Memory B cell (primary cell): ENCODE measurements around the gene SH3D19.
"Not testable (repeated sequence)": the region's sequence is repeated elsewhere in the genome, so short reads cannot be mapped to it uniquely, and the experiment has no call there.

Experiments
- ATAC-seq: fragments of 150-1000 bp; cut with Tn5 transposase; 2 replicates; pipeline ENCODE4 v1.10.0; 2021; ENCODE audit warnings: low read depth, mild to moderate bottlenecking, moderate library complexity
- DNase-seq, 2 donors: peaks; one replicate each; pipeline ENCODE4 v3.0.0; 2022; ENCODE audit warnings: low spot score in 2 of 2
- H3K27ac Mint-ChIP-seq: one replicate; pipeline ENCODE4 v1.8.0; 2022; ENCODE audit warnings: mild to moderate bottlenecking, moderate library complexity, mixed read lengths
- H3K27me3 Mint-ChIP-seq: one replicate; pipeline ENCODE4 v1.8.0; 2022; ENCODE audit warnings: mixed read lengths
- H3K36me3 Mint-ChIP-seq: one replicate; pipeline ENCODE4 v1.8.0; 2022; ENCODE audit warnings: mild to moderate bottlenecking, mixed read lengths
- H3K4me1 Mint-ChIP-seq: one replicate; pipeline ENCODE4 v1.8.0; 2022; ENCODE audit warnings: mixed read lengths
- H3K4me3 Mint-ChIP-seq: one replicate; pipeline ENCODE4 v1.8.0; 2022; ENCODE audit warnings: mild to moderate bottlenecking, moderate library complexity, mixed read lengths
- H3K9me3 Mint-ChIP-seq: one replicate; pipeline ENCODE4 v1.8.0; 2022; ENCODE audit warnings: mixed read lengths

SH3D19 gene

DNA sequence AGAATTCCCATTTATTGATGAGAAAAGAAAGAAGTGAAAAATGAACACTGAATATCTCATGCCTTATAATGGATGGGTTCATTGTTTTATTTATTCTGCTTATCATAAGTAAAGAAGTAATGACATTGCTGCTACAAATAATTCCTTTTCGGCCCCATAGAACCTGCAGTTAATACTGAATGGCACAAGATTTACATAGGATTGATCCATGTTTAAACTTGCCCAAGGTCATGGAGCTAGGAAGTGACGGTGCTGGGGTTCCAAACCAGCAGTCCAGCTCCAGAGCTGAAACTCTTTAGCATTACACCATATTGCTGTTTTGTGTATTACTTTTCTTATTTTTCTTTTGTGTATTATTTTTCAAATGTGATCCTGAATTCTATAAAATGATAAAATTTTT is 78.7 kb downstream of the SH3D19 start:
- Mint-ChIP-seq H3K27me3 (peaks cover 2% of the 10 kb centered on the region), H3K36me3 (no peaks in the 10 kb centered on the region), H3K4me1 (no peaks in the 10 kb centered on the region), H3K4me3 (no peak overlapping the region), H3K27ac (no peak overlapping the region), H3K9me3 (no peaks in the 10 kb centered on the region)
- no peak for DNase-seq
- ATAC-seq, result no peak

GRCh38 chr4:151242305-151242704 is 83.1 kb downstream of the SH3D19 start:
- peaks cover 4% of the 10 kb centered on the region for H3K27me3 Mint-ChIP-seq
- no peak overlapping the region for H3K4me3 Mint-ChIP-seq
- ATAC-seq (no peak), DNase-seq (no peak)
- H3K9me3 Mint-ChIP-seq, result no peaks in the 10 kb centered on the region
- no peaks in the 10 kb centered on the region for H3K4me1 Mint-ChIP-seq
- no peaks in the 10 kb centered on the region for H3K36me3 Mint-ChIP-seq
- H3K27ac Mint-ChIP-seq, result no peak overlapping the region

- Mint-ChIP-seq H3K27ac (no peak overlapping the region), H3K9me3 (no peaks in the 10 kb centered on the region), H3K4me1 (no peaks in the 10 kb centered on the region), H3K4me3 (no peak overlapping the region), H3K36me3 (no peaks in the 10 kb centered on the region), H3K27me3 (peaks cover 6% of the 10 kb centered on the region)
- DNase-seq, result no peak
- no peak for ATAC-seq
Observed at GRCh38 chr4:151239608-151240007, 85.8 kb downstream of the SH3D19 start.

DNA sequence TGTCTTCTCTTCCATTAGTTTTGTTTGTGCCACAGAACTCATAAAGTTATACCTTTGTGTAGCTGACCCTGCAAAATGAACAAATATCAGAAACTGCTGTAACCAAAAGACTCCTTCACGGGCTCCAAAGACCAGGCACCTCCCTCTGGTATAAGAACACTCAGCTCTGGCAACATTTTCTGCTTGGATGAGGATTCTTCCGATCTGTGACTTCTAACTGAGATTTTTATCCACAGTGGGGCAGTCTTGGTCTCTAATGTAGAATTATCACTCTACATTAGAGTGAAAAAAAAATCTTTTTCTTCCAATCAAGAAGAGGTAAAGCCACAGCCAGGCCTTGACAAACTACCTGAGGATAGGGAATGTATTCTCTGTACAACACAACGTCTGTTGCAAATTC is 86.9 kb downstream of the SH3D19 start:
- H3K4me1 Mint-ChIP-seq, result no peaks in the 10 kb centered on the region
- H3K4me3 Mint-ChIP-seq, result no peak overlapping the region
- no peaks in the 10 kb centered on the region for H3K9me3 Mint-ChIP-seq
- DNase-seq, result no peak
- no peak for ATAC-seq
- H3K27ac Mint-ChIP-seq, result no peak overlapping the region
- no peaks in the 10 kb centered on the region for H3K36me3 Mint-ChIP-seq
- peaks cover 6% of the 10 kb centered on the region for H3K27me3 Mint-ChIP-seq

- Mint-ChIP-seq H3K4me1 (no peaks in the 10 kb centered on the region), H3K36me3 (no peaks in the 10 kb centered on the region), H3K27me3 (peaks cover 6% of the 10 kb centered on the region), H3K9me3 (no peaks in the 10 kb centered on the region), H3K4me3 (no peak overlapping the region), H3K27ac (no peak overlapping the region)
- ATAC-seq (no peak), DNase-seq (no peak)
Observed at GRCh38 chr4:151236036-151236435, 89.4 kb downstream of the SH3D19 start.

GRCh38 chr4:151235373-151235772 is 90.0 kb downstream of the SH3D19 start:
- not testable (repeated sequence) for ATAC-seq, H3K4me1 Mint-ChIP-seq, H3K9me3 Mint-ChIP-seq, H3K27me3 Mint-ChIP-seq, H3K4me3 Mint-ChIP-seq, DNase-seq, H3K36me3 Mint-ChIP-seq, H3K27ac Mint-ChIP-seq

DNA sequence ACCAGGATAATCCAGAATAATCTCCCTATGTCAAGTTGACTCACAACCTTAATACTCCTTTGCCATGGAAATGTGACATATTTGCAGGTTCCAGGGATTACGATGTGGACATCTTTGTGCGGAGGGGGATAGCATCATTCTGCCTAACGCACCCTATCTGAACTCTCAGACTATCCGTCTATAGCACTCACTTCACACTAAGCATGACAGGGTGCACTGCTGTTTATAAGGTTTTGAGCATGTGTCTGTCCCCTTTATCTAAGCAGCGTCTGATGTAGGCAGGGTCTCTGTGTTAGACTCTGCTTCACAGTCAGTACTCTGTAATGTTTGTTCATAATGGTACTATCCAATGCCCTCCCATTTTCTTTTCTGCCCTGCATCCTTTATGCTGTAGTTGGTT is 91.8 kb downstream of the SH3D19 start:
- H3K36me3 Mint-ChIP-seq, result no peaks in the 10 kb centered on the region
- H3K4me3 Mint-ChIP-seq, result no peak overlapping the region
- no peak for DNase-seq
- H3K27me3 Mint-ChIP-seq, result peaks cover 7% of the 10 kb centered on the region
- no peaks in the 10 kb centered on the region for H3K4me1 Mint-ChIP-seq
- H3K27ac Mint-ChIP-seq, result no peak overlapping the region
- no peak for ATAC-seq
- no peaks in the 10 kb centered on the region for H3K9me3 Mint-ChIP-seq

- Mint-ChIP-seq H3K27me3 (peaks cover 9% of the 10 kb centered on the region), H3K36me3 (no peaks in the 10 kb centered on the region), H3K9me3 (no peaks in the 10 kb centered on the region), H3K4me3 (no peak overlapping the region), H3K27ac (no peak overlapping the region), H3K4me1 (no peaks in the 10 kb centered on the region)
- no peak for ATAC-seq
- DNase-seq, result no peak
Observed at GRCh38 chr4:151231915-151232595, 93.3 kb downstream of the SH3D19 start.

DNA sequence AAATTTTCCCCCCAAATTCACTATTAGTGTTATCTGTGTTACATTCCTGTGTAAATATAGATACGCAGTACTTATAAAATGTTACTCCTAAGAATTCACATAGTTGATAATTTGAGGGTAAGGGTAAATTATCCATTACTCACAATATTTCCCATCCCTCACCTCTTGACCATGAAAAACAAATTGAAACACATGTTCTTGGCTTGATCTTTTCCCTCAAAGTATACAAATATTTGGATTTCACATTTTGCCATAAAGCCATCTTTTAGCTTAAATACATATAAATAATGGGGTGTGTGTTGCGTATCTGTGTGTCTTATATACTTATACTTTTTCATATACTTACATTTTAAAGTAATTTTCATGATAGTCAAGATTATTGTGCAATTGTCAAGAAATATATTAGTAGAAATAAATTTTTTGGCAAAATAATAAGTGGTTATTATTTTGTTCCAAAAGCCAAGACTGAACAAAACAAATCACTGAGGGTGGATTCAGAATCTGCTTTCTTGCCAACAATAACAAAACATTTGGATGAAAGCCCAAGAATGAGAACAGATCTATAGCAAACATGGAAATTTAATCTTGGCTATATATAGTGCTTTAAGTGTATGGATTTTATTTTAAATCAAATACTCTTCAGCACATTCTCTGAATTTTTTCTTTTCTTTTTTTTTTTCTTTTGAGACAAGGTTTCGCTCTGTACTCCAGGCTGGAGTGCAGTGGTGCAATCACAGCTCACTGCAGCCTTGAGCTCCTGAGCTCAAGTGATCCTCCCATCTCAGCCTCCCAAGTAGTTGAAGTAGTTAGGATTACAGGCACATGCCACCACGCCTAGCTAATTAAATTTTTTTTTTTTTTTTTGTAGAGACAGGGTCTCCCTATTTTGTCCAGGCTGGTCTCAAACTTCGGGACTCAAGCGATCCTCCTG is 97.0 kb downstream of the SH3D19 start:
- Mint-ChIP-seq H3K27me3 (peaks cover 9% of the 10 kb centered on the region), H3K9me3 (no peaks in the 10 kb centered on the region), H3K4me3 (no peak overlapping the region), H3K36me3 (no peaks in the 10 kb centered on the region), H3K4me1 (no peaks in the 10 kb centered on the region), H3K27ac (no peak overlapping the region)
- no peak for ATAC-seq
- DNase-seq, result no peak

GRCh38 chr4:151227731-151228130 is 97.7 kb downstream of the SH3D19 start:
- no peak overlapping the region for H3K4me3 Mint-ChIP-seq
- no peak overlapping the region for H3K27ac Mint-ChIP-seq
- no peaks in the 10 kb centered on the region for H3K9me3 Mint-ChIP-seq
- H3K4me1 Mint-ChIP-seq, result no peaks in the 10 kb centered on the region
- ATAC-seq, result no peak
- H3K36me3 Mint-ChIP-seq, result no peaks in the 10 kb centered on the region
- no peak for DNase-seq
- peaks cover 9% of the 10 kb centered on the region for H3K27me3 Mint-ChIP-seq

GRCh38 chr4:151227172-151227571 is 98.2 kb downstream of the SH3D19 start:
- no peak overlapping the region for H3K27ac Mint-ChIP-seq
- no peak overlapping the region for H3K4me3 Mint-ChIP-seq
- ATAC-seq, result no peak
- no peaks in the 10 kb centered on the region for H3K36me3 Mint-ChIP-seq
- no peak for DNase-seq
- no peaks in the 10 kb centered on the region for H3K9me3 Mint-ChIP-seq
- H3K4me1 Mint-ChIP-seq, result no peaks in the 10 kb centered on the region
- H3K27me3 Mint-ChIP-seq, result peaks cover 9% of the 10 kb centered on the region

- no peaks in the 10 kb centered on the region for H3K4me1 Mint-ChIP-seq
- ATAC-seq (no peak), DNase-seq (no peak)
- no peaks in the 10 kb centered on the region for H3K9me3 Mint-ChIP-seq
- peaks cover 9% of the 10 kb centered on the region for H3K27me3 Mint-ChIP-seq
- no peak overlapping the region for H3K4me3 Mint-ChIP-seq
- H3K27ac Mint-ChIP-seq, result no peak overlapping the region
- H3K36me3 Mint-ChIP-seq, result no peaks in the 10 kb centered on the region
Observed at GRCh38 chr4:151226004-151226932, 99.1 kb downstream of the SH3D19 start.

DNA sequence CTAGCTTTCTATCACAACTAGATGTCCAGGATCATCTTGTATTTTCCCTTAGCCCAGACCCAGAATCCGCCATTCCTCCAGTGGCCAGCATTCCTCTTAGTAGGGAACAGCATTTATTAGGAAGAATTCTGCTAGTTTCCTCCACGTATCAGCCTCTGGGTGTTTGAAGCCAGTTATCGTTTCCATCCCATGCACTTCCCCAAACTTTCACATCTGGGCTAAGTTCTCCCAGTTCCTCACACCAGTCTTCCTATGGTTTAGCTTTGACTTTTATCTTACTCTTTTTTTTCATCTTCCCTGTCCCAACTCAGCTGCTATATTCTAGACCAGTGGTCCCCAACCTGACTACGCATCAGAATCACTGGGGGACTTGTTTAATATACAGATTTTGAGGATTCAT is 101.9 kb downstream of the SH3D19 start:
- no peak for ATAC-seq
- no peak overlapping the region for H3K27ac Mint-ChIP-seq

GRCh38 chr4:151219948-151220347 is 105.5 kb downstream of the SH3D19 start:
- no peak for DNase-seq
- no peak overlapping the region for H3K27ac Mint-ChIP-seq

More for the DNA sequence above, 101.9 kb downstream of the SH3D19 start:
- Mint-ChIP-seq H3K27me3 (peaks cover 5% of the 10 kb centered on the region), H3K9me3 (no peaks in the 10 kb centered on the region), H3K4me3 (no peak overlapping the region), H3K4me1 (no peaks in the 10 kb centered on the region), H3K36me3 (no peaks in the 10 kb centered on the region)
- DNase-seq, result no peak

More at GRCh38 chr4:151219948-151220347, 105.5 kb downstream of the SH3D19 start:
- ATAC-seq, result no peak
- Mint-ChIP-seq H3K4me3 (no peak overlapping the region), H3K27me3 (peaks cover 4% of the 10 kb centered on the region), H3K36me3 (peaks cover 1% of the 10 kb centered on the region), H3K9me3 (peaks cover 1% of the 10 kb centered on the region), H3K4me1 (no peaks in the 10 kb centered on the region)
